ENCODE results near the gene DCAF11.

GRCh38 chr14:24106672-24107271 lies 7.8 kb upstream of the DCAF11 start:
- TF ChIP-seq, protein P1, sequence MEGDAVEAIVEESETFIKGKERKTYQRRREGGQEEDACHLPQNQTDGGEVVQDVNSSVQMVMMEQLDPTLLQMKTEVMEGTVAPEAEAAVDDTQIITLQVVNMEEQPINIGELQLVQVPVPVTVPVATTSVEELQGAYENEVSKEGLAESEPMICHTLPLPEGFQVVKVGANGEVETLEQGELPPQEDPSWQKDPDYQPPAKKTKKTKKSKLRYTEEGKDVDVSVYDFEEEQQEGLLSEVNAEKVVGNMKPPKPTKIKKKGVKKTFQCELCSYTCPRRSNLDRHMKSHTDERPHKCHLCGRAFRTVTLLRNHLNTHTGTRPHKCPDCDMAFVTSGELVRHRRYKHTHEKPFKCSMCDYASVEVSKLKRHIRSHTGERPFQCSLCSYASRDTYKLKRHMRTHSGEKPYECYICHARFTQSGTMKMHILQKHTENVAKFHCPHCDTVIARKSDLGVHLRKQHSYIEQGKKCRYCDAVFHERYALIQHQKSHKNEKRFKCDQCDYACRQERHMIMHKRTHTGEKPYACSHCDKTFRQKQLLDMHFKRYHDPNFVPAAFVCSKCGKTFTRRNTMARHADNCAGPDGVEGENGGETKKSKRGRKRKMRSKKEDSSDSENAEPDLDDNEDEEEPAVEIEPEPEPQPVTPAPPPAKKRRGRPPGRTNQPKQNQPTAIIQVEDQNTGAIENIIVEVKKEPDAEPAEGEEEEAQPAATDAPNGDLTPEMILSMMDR (IDR thresholded peaks at IDR 0.05; ENCODE audit: insufficient read depth, low read depth, low read length), result no peak
- no peak for TF ChIP-seq EZH2 (IDR thresholded peaks at IDR 0.05; ENCODE audit: insufficient read depth, low read length)

All from astrocyte (in vitro differentiated cells and primary cell).